Fibroblast of lung (primary cell): ENCODE results near the gene MPP3.

Experiments used
- EZH2 ChIP-seq: IDR thresholded peaks from 2 replicates; pipeline ENCODE4 v1.5.1; 2012; ENCODE audit warnings: low read length, control low read depth, mild to moderate bottlenecking; ENCODE audit errors: missing control alignments
- TF ChIP-seq, protein P1 (sequence below), 2 donors: IDR thresholded peaks in 1 of 2; conservative IDR thresholded peaks in 1 of 2; 1 replicate in 1 of 2; 2 replicates in 1 of 2; pipeline ENCODE4 v1.5.1; 2011 to 2012; ENCODE audit warnings: low read length in 2 of 2, control low read depth in 1 of 2, inconsistent platforms in 1 of 2, low read depth in 1 of 2, mild to moderate bottlenecking in 1 of 2

DNA sequence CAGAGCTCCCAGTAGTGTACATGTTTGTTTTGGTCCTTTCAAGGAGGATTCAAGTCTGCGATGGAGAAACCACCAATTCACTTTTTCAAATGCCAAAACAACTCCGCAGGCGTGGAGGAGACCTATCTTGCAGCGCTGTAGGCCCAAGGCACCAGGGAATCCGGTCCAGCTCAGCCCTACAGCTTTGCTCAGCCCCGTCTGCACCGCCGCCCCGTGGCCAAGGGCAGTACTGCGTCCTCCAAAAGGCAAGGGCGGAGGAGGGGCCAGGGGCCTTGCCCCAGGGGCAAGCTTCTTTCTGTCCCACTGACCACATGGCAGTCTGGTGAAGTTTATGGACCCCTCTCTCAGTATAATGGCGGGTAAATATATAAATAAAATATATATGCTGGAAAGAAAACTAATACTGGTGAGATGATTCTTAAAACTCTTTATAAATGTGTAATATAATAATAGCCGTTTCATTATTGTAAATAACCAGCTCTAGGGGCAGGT, 13.3 kb upstream of the MPP3 start:
- no peak for TF ChIP-seq EZH2
- TF ChIP-seq, protein P1, sequence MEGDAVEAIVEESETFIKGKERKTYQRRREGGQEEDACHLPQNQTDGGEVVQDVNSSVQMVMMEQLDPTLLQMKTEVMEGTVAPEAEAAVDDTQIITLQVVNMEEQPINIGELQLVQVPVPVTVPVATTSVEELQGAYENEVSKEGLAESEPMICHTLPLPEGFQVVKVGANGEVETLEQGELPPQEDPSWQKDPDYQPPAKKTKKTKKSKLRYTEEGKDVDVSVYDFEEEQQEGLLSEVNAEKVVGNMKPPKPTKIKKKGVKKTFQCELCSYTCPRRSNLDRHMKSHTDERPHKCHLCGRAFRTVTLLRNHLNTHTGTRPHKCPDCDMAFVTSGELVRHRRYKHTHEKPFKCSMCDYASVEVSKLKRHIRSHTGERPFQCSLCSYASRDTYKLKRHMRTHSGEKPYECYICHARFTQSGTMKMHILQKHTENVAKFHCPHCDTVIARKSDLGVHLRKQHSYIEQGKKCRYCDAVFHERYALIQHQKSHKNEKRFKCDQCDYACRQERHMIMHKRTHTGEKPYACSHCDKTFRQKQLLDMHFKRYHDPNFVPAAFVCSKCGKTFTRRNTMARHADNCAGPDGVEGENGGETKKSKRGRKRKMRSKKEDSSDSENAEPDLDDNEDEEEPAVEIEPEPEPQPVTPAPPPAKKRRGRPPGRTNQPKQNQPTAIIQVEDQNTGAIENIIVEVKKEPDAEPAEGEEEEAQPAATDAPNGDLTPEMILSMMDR (conservative IDR thresholded peaks at IDR 0.05 in 1 of 2, IDR thresholded peaks at IDR 0.05 in 1 of 2; ENCODE audit: low read depth in 1 of 2, low read length in 2 of 2): peak; percentile 98 to 99
